ENCODE measurements around the gene AMN.

The AMN gene

DNA sequence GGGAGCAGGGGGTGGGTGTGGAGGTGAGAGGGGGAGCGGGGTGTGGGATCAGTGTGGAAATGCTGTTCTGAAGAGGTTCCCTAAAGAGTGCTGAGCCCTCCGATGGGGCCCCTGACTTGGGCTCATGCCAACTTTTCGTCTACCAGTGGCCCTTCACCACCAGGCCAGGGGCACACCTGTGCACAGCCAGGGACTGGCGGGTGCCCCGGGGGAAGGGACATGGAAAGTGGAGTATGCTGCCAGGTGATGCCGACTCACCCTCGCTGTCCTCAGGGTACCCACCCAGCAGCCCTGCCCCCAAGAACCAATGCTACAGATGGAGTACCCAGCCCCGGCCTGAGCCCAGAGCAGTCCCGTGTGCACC, 26.2 kb downstream of the AMN start:
- Histone ChIP-seq H2AFZ (ENCODE audit: low read length) (no peak overlapping the region), H3K9me2 (replicated peaks; ENCODE audit: insufficient read depth, low read length) (no peaks in the 10 kb centered on the region), H3K4me1 (ENCODE audit: low read length) (no peaks in the 10 kb centered on the region), H3K27ac (ENCODE audit: low read length) (no peak overlapping the region), H3K9ac (ENCODE audit: low read length) (no peak overlapping the region), H3K9me3 (replicated peaks; ENCODE audit: insufficient read depth, low read length) (no peaks in the 10 kb centered on the region), H3K4me3 (ENCODE audit: low read length) (no peak overlapping the region), H3K27me3 (replicated peaks; ENCODE audit: insufficient read depth, low read length) (no peaks in the 10 kb centered on the region), H3K4me2 (ENCODE audit: low read depth, low read length) (no peak overlapping the region), H3F3A (ENCODE audit: insufficient read depth, low read length) (no peaks in the 10 kb centered on the region), H3K36me3 (replicated peaks; ENCODE audit: insufficient read depth, low read length) (no peaks in the 10 kb centered on the region), H4K20me1 (ENCODE audit: insufficient read depth, low read length) (no peaks in the 10 kb centered on the region), H3K79me2 (ENCODE audit: low read length) (no peaks in the 10 kb centered on the region)
- no peak for DNase-seq
- TF ChIP-seq EZH2 (optimal IDR thresholded peaks at IDR 0.05; ENCODE audit: low read depth, low read length) (no peak), EZH2phosphoT487 (IDR thresholded peaks at IDR 0.05; ENCODE audit: low read length) (no peak)
- TF ChIP-seq, protein P1, sequence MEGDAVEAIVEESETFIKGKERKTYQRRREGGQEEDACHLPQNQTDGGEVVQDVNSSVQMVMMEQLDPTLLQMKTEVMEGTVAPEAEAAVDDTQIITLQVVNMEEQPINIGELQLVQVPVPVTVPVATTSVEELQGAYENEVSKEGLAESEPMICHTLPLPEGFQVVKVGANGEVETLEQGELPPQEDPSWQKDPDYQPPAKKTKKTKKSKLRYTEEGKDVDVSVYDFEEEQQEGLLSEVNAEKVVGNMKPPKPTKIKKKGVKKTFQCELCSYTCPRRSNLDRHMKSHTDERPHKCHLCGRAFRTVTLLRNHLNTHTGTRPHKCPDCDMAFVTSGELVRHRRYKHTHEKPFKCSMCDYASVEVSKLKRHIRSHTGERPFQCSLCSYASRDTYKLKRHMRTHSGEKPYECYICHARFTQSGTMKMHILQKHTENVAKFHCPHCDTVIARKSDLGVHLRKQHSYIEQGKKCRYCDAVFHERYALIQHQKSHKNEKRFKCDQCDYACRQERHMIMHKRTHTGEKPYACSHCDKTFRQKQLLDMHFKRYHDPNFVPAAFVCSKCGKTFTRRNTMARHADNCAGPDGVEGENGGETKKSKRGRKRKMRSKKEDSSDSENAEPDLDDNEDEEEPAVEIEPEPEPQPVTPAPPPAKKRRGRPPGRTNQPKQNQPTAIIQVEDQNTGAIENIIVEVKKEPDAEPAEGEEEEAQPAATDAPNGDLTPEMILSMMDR (IDR thresholded peaks at IDR 0.05; ENCODE audit: low read length), result no peak

DNA sequence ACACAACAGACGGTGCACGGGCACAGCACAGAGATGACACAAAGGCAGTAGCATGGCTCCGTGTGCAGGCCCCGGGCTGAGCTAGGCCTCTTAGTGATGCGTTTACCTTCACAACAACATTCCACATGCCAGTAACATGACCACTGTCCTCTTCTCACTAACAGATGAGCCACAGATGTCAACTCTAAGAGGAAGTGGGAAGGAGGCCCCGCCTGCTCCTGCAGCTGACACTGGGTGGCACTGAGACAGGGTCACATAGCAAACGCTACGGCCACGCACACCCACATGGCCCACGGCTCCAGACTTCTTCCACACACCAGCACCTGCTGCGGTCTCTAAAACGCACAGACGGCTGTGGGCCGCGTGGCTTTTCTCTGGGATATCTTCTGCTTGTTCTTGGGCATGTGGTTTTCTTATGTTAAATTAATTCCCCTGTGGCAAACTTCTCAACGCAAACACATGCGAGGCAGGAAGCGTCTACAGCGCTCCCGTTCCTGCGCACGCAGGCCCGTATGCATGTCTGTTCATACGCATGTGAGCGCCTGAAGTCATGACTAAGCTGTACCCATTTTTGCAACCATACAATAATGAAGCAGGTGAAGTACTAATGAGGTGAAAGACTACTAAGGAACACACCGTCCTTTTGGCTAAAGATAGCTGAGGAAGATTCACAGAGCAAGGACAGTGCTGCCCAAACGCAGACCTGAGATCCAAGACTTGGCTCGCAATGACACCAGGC, 26.8 kb downstream of the AMN start:
- Histone ChIP-seq H3K27ac (ENCODE audit: low read length) (no peak overlapping the region), H3K79me2 (ENCODE audit: low read length) (no peaks in the 10 kb centered on the region), H3K4me3 (ENCODE audit: low read length) (no peak overlapping the region), H3K27me3 (replicated peaks; ENCODE audit: insufficient read depth, low read length) (no peaks in the 10 kb centered on the region), H3K9me2 (replicated peaks; ENCODE audit: insufficient read depth, low read length) (no peaks in the 10 kb centered on the region), H3K9ac (ENCODE audit: low read length) (no peak overlapping the region), H2AFZ (ENCODE audit: low read length) (no peak overlapping the region), H3K4me2 (ENCODE audit: low read depth, low read length) (no peak overlapping the region), H3K9me3 (replicated peaks; ENCODE audit: insufficient read depth, low read length) (no peaks in the 10 kb centered on the region), H3K36me3 (replicated peaks; ENCODE audit: insufficient read depth, low read length) (no peaks in the 10 kb centered on the region), H4K20me1 (ENCODE audit: insufficient read depth, low read length) (no peaks in the 10 kb centered on the region), H3F3A (ENCODE audit: insufficient read depth, low read length) (no peaks in the 10 kb centered on the region), H3K4me1 (ENCODE audit: low read length) (no peaks in the 10 kb centered on the region)
- DNase-seq, result no peak
- TF ChIP-seq EZH2 (optimal IDR thresholded peaks at IDR 0.05; ENCODE audit: low read depth, low read length) (no peak), EZH2phosphoT487 (IDR thresholded peaks at IDR 0.05; ENCODE audit: low read length) (no peak)
- TF ChIP-seq, protein P1 (IDR thresholded peaks at IDR 0.05; ENCODE audit: low read length), result no peak

DNA sequence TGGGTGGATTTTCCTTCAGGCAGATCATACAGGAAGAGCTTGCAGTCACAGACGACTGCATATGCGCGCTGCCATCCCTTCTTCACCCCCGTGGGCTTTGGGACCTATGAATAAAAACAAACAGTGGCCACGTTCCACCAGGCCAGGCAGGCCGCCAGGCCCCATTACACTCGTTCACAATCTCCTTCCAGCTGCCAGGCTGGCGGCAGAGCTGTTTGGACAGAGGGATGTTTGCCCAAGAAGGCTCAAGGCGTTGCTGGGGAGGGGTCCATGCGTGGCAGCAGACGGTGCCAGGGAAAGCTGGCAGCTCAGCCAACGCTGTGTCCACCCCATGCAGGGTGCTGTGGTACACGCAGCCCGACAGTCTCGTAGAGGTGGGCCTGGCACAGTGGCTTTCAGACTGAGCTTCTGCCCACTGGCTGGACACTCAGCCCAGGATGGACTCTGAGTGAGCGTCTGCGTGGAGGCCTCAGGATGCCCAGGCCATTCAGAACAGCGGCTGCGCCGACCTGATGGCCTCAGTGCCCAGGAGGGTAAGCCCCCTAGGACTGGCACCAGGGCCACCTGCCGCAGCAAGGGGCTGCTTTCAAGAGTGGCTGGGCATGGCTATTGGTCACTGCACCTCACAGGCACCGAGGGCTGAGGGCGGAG, 27.5 kb downstream of the AMN start:
- Histone ChIP-seq H3K27ac (ENCODE audit: low read length) (no peak overlapping the region), H3K9me2 (replicated peaks; ENCODE audit: insufficient read depth, low read length) (no peaks in the 10 kb centered on the region), H2AFZ (ENCODE audit: low read length) (no peak overlapping the region), H3K4me3 (ENCODE audit: low read length) (no peak overlapping the region), H3K36me3 (replicated peaks; ENCODE audit: insufficient read depth, low read length) (no peaks in the 10 kb centered on the region), H3K79me2 (ENCODE audit: low read length) (no peaks in the 10 kb centered on the region), H3K9ac (ENCODE audit: low read length) (no peak overlapping the region), H3K27me3 (replicated peaks; ENCODE audit: insufficient read depth, low read length) (no peaks in the 10 kb centered on the region), H3K4me2 (ENCODE audit: low read depth, low read length) (no peak overlapping the region), H3K9me3 (replicated peaks; ENCODE audit: insufficient read depth, low read length) (no peaks in the 10 kb centered on the region), H4K20me1 (ENCODE audit: insufficient read depth, low read length) (no peaks in the 10 kb centered on the region), H3K4me1 (ENCODE audit: low read length) (no peaks in the 10 kb centered on the region), H3F3A (ENCODE audit: insufficient read depth, low read length) (no peaks in the 10 kb centered on the region)
- TF ChIP-seq, protein P1 (IDR thresholded peaks at IDR 0.05; ENCODE audit: low read length), result no peak
- TF ChIP-seq EZH2phosphoT487 (IDR thresholded peaks at IDR 0.05; ENCODE audit: low read length) (no peak), EZH2 (optimal IDR thresholded peaks at IDR 0.05; ENCODE audit: low read depth, low read length) (no peak)
- DNase-seq, result no peak

All from MM.1S (cell line).